Skeletal muscle tissue (tissue), 4 donors: ENCODE data around the gene ROR2. TPM values are rescaled to one million over a fixed set of nuclear protein-coding genes. Genes with fewer than 3 reads are reported as not detected.

Experiments used
- H3K27ac ChIP-seq: one replicate; pipeline ENCODE4 v1.7.0; 2013; ENCODE audit warnings: mild to moderate bottlenecking, low read depth, low read length, inconsistent platforms
- H3K27me3 ChIP-seq, 3 donors: one replicate each; pipeline ENCODE4 v1.7.0; 2013; ENCODE audit warnings: low read length in 3 of 3; ENCODE audit not compliant: control insufficient read depth in 3 of 3, insufficient read depth in 3 of 3
- H3K36me3 ChIP-seq, 3 donors: one replicate each; pipeline ENCODE4 v1.7.0; 2013; ENCODE audit warnings: low read length in 3 of 3; ENCODE audit not compliant: control insufficient read depth in 3 of 3, insufficient read depth in 3 of 3
- H3K4me1 ChIP-seq, 3 donors: one replicate each; pipeline ENCODE4 v1.7.0; 2013; ENCODE audit warnings: low read length in 3 of 3, mild to moderate bottlenecking in 3 of 3; ENCODE audit not compliant: control insufficient read depth in 3 of 3, insufficient read depth in 3 of 3
- H3K4me3 ChIP-seq, 3 donors: one replicate each; pipeline ENCODE4 v1.7.0; 2013; ENCODE audit warnings: low read length in 3 of 3
- H3K9ac ChIP-seq, 3 donors: one replicate each; pipeline ENCODE4 v1.7.0; 2013; ENCODE audit warnings: low read length in 3 of 3, mild to moderate bottlenecking in 3 of 3, moderate library complexity in 2 of 3, low read depth in 1 of 3
- H3K9me3 ChIP-seq, 3 donors: one replicate each; pipeline ENCODE4 v1.7.0; 2013; ENCODE audit warnings: low read length in 3 of 3; ENCODE audit not compliant: control insufficient read depth in 3 of 3
- total RNA-seq: library from RNA; depleted of rRNA; stranded (reverse); fragments of >200 nt; gene quantifications from one replicate; pipeline ENCODE4 v1.2.3, GENCODE V29; 2014
- donor health status: Osteomylitis.

Gene ROR2
- total RNA-seq, 1 donor from 2014 or later = 4.2 TPM

DNA sequence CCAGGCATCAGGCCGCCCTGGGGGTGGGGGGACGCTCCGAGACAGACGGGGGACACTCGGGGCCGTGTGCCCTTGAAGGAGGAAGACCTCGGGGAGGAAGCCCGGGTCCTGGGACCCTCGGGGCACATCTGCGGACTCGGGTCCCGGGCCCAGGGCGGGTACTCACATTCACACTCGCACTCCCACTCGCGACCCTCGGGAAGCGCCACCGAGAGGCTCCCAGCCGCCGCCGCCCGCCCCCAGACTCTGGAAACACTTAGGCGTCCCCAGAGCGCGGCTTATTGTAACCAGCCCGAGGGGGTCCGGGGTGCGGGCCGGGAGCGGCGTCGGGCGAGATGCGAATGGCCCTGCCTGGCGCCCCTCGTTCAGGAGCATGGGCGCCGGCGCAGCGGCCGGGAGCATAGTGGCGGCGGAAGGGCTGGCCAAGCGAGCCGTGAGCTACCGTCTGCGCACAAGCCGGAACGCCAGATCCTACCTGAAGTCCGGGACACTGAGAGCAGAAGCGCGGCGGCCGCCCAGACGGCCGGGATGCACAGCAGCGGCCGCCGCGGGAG, 559 bp downstream of the ROR2 start:
- no peak overlapping the region for H3K27ac ChIP-seq
- peak overlapping the region in 1 of 3 donors; percentile 32 for H3K4me3 ChIP-seq
- peaks cover 4 to 7% (median 5%) of the 10 kb centered on the region in 3 donors for H3K9me3 ChIP-seq
- no peak overlapping the region for H3K9ac ChIP-seq
- no peaks in the 10 kb centered on the region for H3K36me3 ChIP-seq
- H3K27me3 ChIP-seq = peaks cover 50 to 53% (median 50%) of the 10 kb centered on the region in 3 donors
- peaks cover 0 to 4% (median 2%) of the 10 kb centered on the region in 3 donors for H3K4me1 ChIP-seq

DNA sequence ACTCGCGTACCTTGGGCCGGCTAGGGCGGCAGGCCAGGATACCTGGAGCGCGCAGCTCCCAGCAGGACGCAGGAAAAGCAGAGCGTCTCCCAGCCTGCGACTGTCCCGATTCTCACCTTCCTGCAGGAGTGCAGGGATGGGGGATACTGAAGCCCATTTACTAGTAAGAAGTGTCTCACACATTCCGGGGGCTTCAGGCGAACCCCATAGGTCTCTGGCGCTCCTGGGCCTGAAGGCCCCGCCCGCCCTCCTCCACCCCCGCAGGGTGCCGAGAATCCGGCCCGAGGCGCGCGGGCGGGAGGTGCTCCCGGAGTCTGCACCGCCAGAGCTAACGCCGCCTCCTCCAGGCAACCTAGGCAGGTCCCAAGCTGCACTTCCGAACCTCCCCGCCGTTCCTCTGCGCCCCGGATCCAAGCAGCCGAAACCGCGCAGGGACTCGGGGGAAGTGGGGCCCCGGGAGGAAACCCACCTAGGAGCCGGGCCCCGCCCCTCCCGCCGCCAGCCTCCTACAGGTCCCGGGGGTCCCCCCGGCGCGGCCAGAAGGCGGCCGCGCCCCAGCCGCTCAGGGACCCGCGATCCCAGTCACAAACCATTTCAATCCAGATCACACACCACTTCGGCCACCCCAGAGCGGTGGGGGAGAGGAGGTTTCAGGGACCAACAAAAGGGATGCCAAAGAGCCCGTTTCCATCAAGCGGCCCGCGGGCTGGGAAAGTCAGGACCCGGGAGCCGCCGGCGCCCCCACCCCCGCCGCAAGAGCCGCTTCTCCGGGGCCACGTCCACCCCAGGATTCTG, 1.2 kb downstream of the ROR2 start:
- Histone ChIP-seq H3K36me3 (no peaks in the 10 kb centered on the region), H3K9me3 (peaks cover 4 to 7% (median 5%) of the 10 kb centered on the region in 3 donors), H3K27ac (no peak overlapping the region), H3K9ac (no peak overlapping the region), H3K4me3 (no peak overlapping the region), H3K27me3 (peaks cover 49 to 54% (median 53%) of the 10 kb centered on the region in 3 donors), H3K4me1 (peaks cover 0 to 4% (median 2%) of the 10 kb centered on the region in 3 donors)

DNA sequence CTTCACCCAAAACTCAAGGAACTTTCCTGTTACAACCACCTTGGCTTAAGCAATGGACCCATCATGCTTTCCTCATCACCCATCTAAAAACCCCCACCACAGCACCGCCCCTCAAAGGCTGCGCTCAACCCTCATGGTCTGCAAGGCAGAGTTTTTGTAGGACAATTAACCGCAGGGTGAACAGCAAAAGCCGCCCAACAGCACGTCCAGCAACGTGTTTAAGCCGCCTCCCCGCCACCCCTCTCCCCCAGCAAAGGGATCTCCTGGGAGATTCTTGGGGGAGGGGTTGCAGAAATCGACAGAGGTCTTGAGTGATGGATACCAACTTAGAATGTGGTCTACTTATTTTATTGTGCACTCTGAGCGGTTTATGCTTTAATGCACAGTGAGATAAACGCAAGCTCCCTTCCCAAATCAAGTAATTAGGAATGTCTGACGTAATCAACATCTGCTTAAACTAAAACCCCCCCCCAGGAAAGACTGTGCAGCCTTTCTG, 1.9 kb downstream of the ROR2 start:
- no peaks in the 10 kb centered on the region for H3K36me3 ChIP-seq
- H3K4me1 ChIP-seq = peaks cover 0 to 4% (median 2%) of the 10 kb centered on the region in 3 donors
- H3K9me3 ChIP-seq = peaks cover 4 to 7% (median 5%) of the 10 kb centered on the region in 3 donors
- H3K27me3 ChIP-seq = peaks cover 49 to 55% (median 53%) of the 10 kb centered on the region in 3 donors
- H3K9ac ChIP-seq = no peak overlapping the region
- H3K27ac ChIP-seq = no peak overlapping the region
- no peak overlapping the region for H3K4me3 ChIP-seq

DNA sequence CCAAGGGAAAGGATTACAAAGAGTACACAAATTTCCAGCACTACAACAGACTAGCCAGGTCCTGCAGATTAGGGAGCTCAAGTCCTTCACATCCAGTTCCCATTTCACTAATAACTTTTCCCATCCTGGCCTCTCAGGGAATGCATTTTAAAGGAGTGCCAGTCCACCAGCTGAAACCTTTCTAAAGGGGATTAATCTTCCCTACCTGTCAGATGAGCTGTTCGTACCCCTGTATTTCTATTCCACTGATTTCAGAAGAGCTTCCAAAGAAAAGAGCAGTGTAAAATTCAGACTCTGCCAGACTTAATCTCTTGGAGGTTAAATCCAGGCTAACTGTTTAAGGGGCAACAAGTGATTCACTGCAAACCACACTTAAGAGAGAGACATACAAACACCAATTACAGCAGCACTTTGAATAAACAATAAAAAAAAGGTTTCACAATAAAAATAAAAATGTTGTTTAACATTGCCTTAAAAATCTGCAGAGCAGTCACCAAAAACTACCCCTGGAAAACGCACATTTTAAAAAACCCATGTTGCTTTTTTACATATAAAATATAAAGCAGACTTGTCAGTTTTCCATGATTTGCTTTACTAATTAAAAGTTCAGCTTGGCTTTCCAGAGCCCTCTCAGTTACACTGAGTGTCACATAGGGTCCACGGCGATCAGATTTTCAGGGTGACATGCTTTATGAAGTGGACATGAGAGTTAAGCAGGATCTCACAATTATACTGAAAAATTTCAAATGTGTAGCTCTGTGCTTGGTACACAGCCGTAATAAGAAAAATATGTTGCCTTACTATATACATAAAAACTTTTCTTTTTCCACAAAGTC, 3.2 kb downstream of the ROR2 start:
- H3K9ac ChIP-seq = no peak overlapping the region
- peaks cover 0 to 4% (median 2%) of the 10 kb centered on the region in 3 donors for H3K4me1 ChIP-seq
- H3K9me3 ChIP-seq = peaks cover 0 to under 1% (median 0%) of the 10 kb centered on the region in 3 donors
- no peak overlapping the region for H3K4me3 ChIP-seq
- H3K27ac ChIP-seq = no peak overlapping the region
- H3K27me3 ChIP-seq = peaks cover 44 to 50% (median 46%) of the 10 kb centered on the region in 3 donors
- no peaks in the 10 kb centered on the region for H3K36me3 ChIP-seq

DNA sequence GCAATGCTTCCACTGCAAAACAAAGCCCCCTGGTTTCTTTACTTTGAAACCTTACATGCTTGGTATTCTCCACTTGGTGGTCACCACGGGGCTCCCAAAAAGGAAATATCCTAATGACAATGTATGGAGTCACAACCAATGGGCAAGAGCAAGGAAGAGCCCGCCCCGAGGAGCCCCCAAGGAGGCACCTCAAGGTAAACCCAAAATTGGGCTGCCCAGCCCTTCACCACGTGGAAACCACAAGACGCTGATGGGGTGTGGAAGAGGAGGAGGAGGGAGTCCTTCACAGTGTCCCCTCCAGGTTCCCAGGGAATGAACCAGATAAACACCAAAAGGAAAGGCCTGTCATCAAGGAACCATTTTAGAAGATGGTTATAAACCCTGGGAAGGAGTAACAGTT, 3.8 kb downstream of the ROR2 start:
- peaks cover 39 to 46% (median 39%) of the 10 kb centered on the region in 3 donors for H3K27me3 ChIP-seq
- H3K36me3 ChIP-seq = no peaks in the 10 kb centered on the region
- H3K27ac ChIP-seq = no peak overlapping the region
- no peaks in the 10 kb centered on the region for H3K9me3 ChIP-seq
- H3K4me3 ChIP-seq = no peak overlapping the region
- H3K9ac ChIP-seq = no peak overlapping the region
- H3K4me1 ChIP-seq = peaks cover 0 to 4% (median 2%) of the 10 kb centered on the region in 3 donors

DNA sequence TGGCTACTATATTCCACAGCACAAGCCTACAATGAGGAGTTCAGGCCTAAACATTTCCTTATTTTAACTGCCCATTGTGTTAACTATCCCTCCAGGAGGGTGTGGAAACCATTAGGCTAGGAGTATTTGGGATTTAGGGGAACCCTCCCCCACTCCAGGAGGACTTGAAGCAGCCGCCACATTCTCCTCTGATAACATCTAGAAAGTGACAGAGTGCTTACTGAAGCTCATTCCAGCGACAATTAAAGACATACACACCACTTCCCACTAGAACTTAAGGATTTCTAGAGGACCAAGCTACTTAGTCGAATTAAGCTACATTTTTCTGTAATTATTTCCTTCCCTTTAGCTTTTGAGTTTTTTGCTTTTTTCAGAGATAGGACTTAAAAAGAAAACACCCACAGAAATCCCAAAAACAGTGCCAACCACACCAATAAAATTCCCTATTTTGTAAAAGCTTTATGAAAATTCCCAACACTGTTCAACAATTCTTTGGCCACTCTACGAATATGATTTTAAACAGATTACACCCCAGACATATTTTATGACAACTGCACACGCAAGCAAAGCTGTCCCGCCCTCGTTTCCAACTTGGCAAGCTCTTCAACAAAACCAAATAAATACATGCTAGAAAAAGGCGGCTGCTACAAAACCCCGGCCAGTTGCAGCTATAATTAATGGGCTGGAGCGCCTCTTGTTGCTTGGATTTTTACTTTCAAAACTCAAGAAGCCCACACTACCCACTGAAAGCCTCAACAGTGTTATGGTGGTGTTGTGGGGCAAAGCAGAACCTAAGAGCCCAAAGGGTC, 4.5 kb downstream of the ROR2 start:
- no peak overlapping the region for H3K4me3 ChIP-seq

DNA sequence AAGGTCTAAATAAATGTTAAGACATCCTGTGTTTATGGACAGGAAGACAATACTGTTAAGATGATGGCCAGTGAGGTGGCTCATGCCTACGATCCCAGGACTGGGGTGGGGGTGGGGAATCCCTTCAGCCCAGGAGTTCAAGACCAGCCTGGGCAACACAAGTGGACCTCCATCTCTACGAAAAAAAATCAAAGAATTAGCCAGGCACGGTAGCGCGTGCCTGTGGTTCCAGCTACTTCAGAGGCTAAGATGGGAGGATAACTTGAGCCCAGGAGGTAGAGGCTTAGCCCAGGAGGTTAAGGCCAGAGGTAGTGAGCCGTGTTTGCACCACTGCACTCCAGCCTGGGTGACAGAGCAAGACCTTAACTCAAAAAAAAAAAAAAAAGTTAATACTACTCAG, 5.3 kb downstream of the ROR2 start:
- H3K4me3 ChIP-seq = no peak overlapping the region
- no peaks in the 10 kb centered on the region for H3K36me3 ChIP-seq
- H3K27ac ChIP-seq = no peak overlapping the region
- H3K9me3 ChIP-seq = no peaks in the 10 kb centered on the region
- H3K27me3 ChIP-seq = peaks cover 29 to 32% (median 30%) of the 10 kb centered on the region in 3 donors
- no peak overlapping the region for H3K9ac ChIP-seq
- H3K4me1 ChIP-seq = no peaks in the 10 kb centered on the region

More for the DNA sequence above, 4.5 kb downstream of the ROR2 start:
- no peak overlapping the region for H3K27ac ChIP-seq
- H3K36me3 ChIP-seq = no peaks in the 10 kb centered on the region
- peaks cover 0 to 3% (median 2%) of the 10 kb centered on the region in 3 donors for H3K4me1 ChIP-seq
- peaks cover 32 to 38% (median 33%) of the 10 kb centered on the region in 3 donors for H3K27me3 ChIP-seq
- no peak overlapping the region for H3K9ac ChIP-seq
- no peaks in the 10 kb centered on the region for H3K9me3 ChIP-seq

DNA sequence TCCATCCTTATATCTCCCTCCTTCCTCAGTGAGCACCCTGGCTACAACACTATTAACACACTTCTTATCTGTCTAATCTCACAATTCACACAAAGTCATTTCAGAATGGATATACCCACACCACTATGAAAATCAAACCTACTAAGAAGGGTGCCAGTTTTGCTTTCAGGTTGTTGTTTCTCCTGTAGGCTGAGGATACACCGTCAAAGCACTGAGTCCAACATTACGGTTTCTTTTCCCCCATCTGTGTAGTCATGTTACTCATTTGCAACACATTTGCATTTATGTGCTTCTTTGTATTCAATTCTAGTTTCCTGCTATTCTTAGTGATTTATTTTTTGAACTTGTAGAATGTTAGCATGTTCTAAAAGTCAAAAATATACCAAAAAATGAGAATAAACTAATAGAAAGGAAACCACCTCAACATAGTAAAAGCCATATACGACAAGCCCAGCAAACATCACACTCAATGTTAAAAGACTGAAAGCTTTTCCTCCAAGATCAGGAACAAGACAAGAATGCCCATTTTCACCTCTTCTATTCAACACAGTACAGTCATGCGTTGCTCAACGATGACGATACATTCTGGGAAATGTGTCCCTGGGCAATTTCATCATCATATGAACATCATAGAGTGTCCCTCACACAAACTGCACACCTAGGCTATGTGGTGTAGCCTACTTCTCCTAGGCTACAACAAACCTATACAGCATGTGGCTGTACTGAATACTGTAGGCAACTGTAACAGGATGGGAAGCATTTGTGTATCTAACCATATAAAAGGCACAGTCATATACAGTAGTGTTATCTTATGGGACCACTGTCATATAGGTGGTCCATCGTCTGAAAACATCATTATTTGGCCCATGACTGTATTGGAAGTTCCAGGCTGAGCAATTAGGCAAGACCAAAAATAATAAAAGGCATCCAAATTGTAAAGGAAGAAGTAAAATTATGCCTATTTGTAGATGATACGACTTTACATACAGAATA, 6.3 kb downstream of the ROR2 start:
- Histone ChIP-seq H3K27me3 (peaks cover 20 to 24% (median 23%) of the 10 kb centered on the region in 3 donors), H3K4me3 (no peak overlapping the region), H3K36me3 (no peaks in the 10 kb centered on the region), H3K4me1 (no peaks in the 10 kb centered on the region), H3K9ac (no peak overlapping the region), H3K27ac (no peak overlapping the region), H3K9me3 (no peaks in the 10 kb centered on the region)
